Stimulated activated naive CD8-positive, alpha-beta T cell treated with anti-CD3 and anti-CD28 coated beads, Interleukin-15, Interleukin-2, amounts not matched to agents 100 ng/mL and 50 ng/mL, for 24 hours (primary cell): ENCODE measurements around the gene GPR162.
A peak's percentile ranks its signal among the peaks of the same experiment; 100 is the strongest.

Experiments used
- H3K27ac Mint-ChIP-seq: one replicate; pipeline ENCODE4 v1.8.0; 2021; ENCODE audit warnings: mild to moderate bottlenecking, mixed read lengths
- H3K27me3 Mint-ChIP-seq: one replicate; pipeline ENCODE4 v1.8.0; 2021; ENCODE audit warnings: mixed read lengths
- H3K36me3 Mint-ChIP-seq: one replicate; pipeline ENCODE4 v1.8.0; 2021; ENCODE audit warnings: low read depth, mixed read lengths
- H3K4me1 Mint-ChIP-seq: one replicate; pipeline ENCODE4 v1.8.0; 2021; ENCODE audit warnings: low read depth, mixed read lengths
- H3K4me3 Mint-ChIP-seq: one replicate; pipeline ENCODE4 v1.8.0; 2021; ENCODE audit warnings: mild to moderate bottlenecking, mixed read lengths
- H3K9me3 Mint-ChIP-seq: one replicate; pipeline ENCODE4 v1.8.0; 2021; ENCODE audit warnings: mixed read lengths

The GPR162 gene, protein sequence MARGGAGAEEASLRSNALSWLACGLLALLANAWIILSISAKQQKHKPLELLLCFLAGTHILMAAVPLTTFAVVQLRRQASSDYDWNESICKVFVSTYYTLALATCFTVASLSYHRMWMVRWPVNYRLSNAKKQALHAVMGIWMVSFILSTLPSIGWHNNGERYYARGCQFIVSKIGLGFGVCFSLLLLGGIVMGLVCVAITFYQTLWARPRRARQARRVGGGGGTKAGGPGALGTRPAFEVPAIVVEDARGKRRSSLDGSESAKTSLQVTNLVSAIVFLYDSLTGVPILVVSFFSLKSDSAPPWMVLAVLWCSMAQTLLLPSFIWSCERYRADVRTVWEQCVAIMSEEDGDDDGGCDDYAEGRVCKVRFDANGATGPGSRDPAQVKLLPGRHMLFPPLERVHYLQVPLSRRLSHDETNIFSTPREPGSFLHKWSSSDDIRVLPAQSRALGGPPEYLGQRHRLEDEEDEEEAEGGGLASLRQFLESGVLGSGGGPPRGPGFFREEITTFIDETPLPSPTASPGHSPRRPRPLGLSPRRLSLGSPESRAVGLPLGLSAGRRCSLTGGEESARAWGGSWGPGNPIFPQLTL

DNA sequence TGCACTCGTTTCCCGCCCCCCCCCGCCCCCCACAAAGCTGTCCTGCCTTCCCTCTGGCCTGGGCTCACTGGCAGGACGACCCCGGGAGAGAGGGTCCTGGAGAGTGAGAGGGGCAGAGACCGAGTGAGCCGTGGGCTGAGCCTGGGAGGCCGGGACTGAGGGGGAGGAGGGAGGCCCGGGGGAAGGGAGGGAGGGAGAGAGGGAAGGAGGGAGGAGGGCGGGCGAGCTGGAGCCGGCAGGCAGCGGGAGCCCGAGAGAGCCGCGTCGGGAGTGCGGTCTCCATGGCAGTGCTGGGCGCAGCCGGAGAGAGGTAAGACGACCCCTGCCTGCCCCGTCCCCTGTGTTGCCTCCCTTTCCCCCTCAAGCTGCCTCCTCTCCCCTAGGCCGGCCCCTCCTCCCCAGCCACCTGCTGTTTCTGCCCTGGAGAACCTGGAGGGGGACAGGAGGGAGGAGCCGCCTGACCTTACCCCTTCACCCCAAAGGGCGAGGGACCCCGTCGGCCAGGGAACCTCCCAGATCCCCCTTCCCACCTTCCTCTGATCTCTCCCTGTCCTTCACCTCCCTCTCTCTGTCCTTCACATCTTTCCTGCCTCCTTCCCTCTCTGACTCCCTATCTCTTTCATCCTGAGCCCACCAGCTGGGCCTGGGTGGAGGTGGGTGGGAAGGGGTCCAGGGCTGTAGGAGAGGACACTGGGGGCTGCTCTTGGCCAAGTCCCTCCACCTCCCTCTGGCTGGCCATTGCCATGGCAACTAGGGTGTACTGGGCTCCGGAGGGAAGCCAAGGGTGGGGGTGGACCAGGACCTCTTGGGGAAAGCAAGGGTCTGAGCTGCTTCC is at the start of gene GPR162:
TSS of gene GPR162 (plus strand) at position 231 of the 835 bp plus-strand sequence. CDS start 2,078 bp downstream, outside the sequence.
- H3K9me3 Mint-ChIP-seq = no peaks in the 10 kb centered on the region
- H3K27ac Mint-ChIP-seq = no peak within 1 kb of the TSS
- peaks cover 12% of the 10 kb centered on the region for H3K4me1 Mint-ChIP-seq
- peaks cover 57% of the 10 kb centered on the region for H3K27me3 Mint-ChIP-seq
- H3K4me3 Mint-ChIP-seq = peak within 1 kb of the TSS; percentile 7
- no peaks in the 10 kb centered on the region for H3K36me3 Mint-ChIP-seq

DNA sequence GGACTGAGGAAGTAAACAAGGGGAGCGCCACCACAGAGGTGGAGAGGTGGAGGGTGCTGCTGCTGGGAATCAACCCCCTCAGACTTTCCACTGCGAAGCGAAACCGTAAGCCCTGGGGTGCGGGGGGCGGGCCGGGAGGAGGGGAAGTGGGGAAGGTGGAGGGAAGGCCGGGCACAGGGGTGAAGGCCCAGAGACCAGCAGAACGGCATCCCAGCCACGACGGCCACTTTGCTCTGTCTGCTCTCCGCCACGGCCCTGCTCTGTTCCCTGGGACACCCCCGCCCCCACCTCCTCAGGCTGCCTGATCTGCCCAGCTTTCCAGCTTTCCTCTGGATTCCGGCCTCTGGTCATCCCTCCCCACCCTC is 49.3 kb upstream of the GPR162 start, which contains the start of gene LAG3:
TSS of gene LAG3 (plus strand) at position 190 of the 365 bp plus-strand sequence. CDS start 333 bp downstream, outside the sequence.
- Mint-ChIP-seq H3K4me1 (peaks cover 79% of the 10 kb centered on the region), H3K9me3 (no peaks in the 10 kb centered on the region), H3K27ac (peak within 1 kb of the TSS; percentile 93), H3K27me3 (peaks cover 29% of the 10 kb centered on the region), H3K36me3 (peaks cover 49% of the 10 kb centered on the region), H3K4me3 (peak within 1 kb of the TSS; percentile 96)

DNA sequence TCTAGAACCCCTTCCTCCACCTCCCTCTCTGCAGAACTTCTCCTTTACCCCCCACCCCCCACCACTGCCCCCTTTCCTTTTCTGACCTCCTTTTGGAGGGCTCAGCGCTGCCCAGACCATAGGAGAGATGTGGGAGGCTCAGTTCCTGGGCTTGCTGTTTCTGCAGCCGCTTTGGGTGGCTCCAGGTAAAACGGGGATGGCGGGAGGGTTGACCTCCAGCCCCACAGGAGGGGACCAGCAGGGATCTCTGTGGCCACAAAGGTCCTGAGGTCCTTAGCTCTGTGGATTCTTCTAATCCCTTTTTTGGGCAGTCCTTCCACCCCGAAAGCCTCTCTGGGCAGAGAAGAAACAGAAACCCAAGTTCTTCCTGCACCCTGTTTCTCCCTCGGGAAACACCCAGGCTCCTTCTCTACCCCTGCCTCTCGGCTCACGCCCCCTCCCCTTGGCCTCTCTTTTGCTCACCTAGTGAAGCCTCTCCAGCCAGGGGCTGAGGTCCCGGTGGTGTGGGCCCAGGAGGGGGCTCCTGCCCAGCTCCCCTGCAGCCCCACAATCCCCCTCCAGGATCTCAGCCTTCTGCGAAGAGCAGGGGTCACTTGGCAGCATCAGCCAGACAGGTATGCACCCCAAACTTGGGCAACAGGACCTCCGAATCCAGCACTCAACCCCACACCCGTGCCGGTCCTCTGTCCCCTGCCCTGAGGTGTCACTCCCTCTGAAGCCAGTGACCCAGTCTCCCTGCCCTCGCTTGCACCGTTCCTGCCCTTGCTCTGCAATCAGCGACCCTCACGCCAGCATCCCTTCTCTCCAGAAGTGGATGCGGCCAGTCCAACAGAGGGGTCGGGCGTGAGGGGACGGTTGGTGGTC is 48.7 kb upstream of the GPR162 start:
- H3K4me3 Mint-ChIP-seq = peak overlapping the region; percentile 96
- H3K27me3 Mint-ChIP-seq = peaks cover 24% of the 10 kb centered on the region
- H3K27ac Mint-ChIP-seq = peak overlapping the region; percentile 93
- peaks cover 52% of the 10 kb centered on the region for H3K36me3 Mint-ChIP-seq
- no peaks in the 10 kb centered on the region for H3K9me3 Mint-ChIP-seq
- peaks cover 79% of the 10 kb centered on the region for H3K4me1 Mint-ChIP-seq

DNA sequence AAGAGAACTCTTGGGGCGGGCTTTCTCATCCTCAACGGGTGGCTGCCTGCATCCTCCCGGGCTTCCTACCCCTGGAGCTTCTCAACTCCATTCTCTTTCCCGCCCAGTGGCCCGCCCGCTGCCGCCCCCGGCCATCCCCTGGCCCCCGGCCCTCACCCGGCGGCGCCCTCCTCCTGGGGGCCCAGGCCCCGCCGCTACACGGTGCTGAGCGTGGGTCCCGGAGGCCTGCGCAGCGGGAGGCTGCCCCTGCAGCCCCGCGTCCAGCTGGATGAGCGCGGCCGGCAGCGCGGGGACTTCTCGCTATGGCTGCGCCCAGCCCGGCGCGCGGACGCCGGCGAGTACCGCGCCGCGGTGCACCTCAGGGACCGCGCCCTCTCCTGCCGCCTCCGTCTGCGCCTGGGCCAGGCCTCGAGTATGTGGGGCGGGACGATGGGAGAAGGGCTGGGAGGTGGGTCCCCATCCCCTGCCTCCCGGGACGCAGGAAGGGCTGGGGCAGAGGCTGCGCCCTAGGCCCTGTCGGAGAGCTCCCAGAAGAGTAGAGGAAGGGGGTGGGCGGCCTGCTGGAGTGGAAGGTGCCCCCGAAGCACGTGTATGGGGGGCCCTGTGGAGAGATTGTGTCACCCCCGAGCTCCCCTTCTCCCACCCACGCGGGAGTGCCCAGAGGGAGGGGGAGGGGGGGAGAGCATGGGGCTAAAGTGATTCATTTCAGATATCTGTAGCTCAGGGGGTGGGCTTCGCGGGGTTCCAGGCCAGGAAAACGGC is 47.9 kb upstream of the GPR162 start:
- peaks cover 60% of the 10 kb centered on the region for H3K36me3 Mint-ChIP-seq
- no peaks in the 10 kb centered on the region for H3K9me3 Mint-ChIP-seq
- peak overlapping the region; percentile 96 for H3K27ac Mint-ChIP-seq
- H3K27me3 Mint-ChIP-seq = peaks cover 17% of the 10 kb centered on the region
- peak overlapping the region; percentile 96 for H3K4me3 Mint-ChIP-seq
- H3K4me1 Mint-ChIP-seq = peaks cover 81% of the 10 kb centered on the region

DNA sequence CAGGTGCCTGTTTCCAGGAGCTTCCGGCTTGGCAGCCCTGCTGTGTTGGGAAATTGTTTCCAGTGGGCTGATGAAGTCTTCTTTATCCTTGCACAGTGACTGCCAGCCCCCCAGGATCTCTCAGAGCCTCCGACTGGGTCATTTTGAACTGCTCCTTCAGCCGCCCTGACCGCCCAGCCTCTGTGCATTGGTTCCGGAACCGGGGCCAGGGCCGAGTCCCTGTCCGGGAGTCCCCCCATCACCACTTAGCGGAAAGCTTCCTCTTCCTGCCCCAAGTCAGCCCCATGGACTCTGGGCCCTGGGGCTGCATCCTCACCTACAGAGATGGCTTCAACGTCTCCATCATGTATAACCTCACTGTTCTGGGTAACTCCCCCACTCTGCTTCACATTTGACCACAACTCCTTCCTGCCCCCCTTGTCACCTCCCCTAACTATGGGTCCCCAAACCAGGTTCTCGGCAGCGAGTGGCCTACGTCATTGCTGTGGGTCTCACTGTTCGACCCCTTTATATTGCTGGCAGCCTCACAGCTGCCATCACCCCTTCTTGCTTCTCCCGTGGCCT is 47.0 kb upstream of the GPR162 start:
- peak overlapping the region; percentile 96 for H3K27ac Mint-ChIP-seq
- H3K36me3 Mint-ChIP-seq = peaks cover 61% of the 10 kb centered on the region
- H3K4me3 Mint-ChIP-seq = peak overlapping the region; percentile 95
- peaks cover 81% of the 10 kb centered on the region for H3K4me1 Mint-ChIP-seq
- H3K27me3 Mint-ChIP-seq = peaks cover 11% of the 10 kb centered on the region
- no peaks in the 10 kb centered on the region for H3K9me3 Mint-ChIP-seq

DNA sequence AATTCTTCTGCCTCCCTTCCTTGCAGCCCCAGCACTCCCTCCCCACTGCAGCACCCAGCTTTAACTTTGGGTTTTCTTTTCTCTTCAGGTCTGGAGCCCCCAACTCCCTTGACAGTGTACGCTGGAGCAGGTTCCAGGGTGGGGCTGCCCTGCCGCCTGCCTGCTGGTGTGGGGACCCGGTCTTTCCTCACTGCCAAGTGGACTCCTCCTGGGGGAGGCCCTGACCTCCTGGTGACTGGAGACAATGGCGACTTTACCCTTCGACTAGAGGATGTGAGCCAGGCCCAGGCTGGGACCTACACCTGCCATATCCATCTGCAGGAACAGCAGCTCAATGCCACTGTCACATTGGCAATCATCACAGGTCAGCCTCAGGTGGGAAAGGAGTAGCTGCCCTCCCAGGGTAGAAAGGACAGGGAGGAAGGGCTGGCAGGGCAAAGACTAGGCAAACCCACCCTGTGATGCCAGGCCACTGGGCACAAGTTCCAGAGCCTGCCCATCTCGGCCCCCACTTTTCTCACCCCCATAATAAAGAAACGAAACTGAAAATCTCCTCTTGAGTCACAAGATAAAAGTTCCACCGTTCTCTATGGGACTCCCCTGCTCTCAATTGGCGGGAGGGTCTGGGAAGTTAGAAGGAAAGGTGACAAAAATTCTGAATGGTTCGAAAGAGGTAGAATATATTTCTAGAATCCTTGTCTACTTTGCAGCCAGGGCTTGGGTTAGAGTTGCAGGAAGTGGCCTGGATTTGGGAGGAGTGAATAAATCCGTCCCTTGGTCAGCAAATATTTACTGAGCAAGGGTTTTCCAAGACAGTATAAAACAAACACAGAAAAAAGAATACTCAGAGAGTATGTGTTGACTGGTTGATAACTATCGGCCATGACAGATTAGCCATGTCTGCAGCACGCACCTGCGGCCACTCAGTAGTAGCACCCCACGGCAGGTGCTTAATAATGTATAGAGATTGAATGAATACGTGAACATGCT is 46.1 kb upstream of the GPR162 start:
- Mint-ChIP-seq H3K4me3 (peak overlapping the region; percentile 95), H3K4me1 (peaks cover 84% of the 10 kb centered on the region), H3K9me3 (no peaks in the 10 kb centered on the region), H3K36me3 (peaks cover 61% of the 10 kb centered on the region), H3K27me3 (peaks cover 11% of the 10 kb centered on the region), H3K27ac (peak overlapping the region; percentile 96)

DNA sequence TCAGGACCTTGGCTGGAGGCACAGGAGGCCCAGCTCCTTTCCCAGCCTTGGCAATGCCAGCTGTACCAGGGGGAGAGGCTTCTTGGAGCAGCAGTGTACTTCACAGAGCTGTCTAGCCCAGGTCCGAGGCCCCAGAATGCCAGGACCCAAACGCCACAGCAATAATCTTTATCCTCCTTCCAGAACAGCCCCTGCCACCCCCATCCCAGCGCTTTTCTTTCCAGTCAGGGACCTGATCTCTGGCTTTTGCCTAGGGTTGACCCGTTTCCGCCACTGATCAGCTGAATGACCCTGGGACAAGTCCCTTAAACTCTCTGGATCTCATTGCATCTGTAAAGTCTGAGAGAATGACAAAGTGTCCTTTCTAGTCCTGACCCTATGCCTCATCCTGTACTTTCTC is 44.2 kb upstream of the GPR162 start:
- Mint-ChIP-seq H3K9me3 (no peaks in the 10 kb centered on the region), H3K4me1 (peaks cover 86% of the 10 kb centered on the region), H3K27me3 (peaks cover 11% of the 10 kb centered on the region), H3K36me3 (peaks cover 53% of the 10 kb centered on the region), H3K4me3 (peak overlapping the region; percentile 77), H3K27ac (peak overlapping the region; percentile 42)

DNA sequence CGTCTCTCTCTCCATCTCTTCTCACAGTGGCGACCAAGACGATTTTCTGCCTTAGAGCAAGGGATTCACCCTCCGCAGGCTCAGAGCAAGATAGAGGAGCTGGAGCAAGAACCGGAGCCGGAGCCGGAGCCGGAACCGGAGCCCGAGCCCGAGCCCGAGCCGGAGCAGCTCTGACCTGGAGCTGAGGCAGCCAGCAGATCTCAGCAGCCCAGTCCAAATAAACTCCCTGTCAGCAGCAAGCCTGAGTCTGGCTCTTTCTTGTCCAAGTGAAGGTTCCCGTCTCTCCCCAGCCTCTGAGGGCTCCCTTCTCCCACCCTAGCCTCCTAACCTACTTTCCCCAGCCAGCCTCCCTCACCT is 43.4 kb upstream of the GPR162 start:
- H3K4me1 Mint-ChIP-seq = peaks cover 91% of the 10 kb centered on the region
- peaks cover 11% of the 10 kb centered on the region for H3K27me3 Mint-ChIP-seq
- H3K9me3 Mint-ChIP-seq = no peaks in the 10 kb centered on the region
- H3K4me3 Mint-ChIP-seq = peak overlapping the region; percentile 77
- H3K36me3 Mint-ChIP-seq = peaks cover 51% of the 10 kb centered on the region
- peak overlapping the region; percentile 91 for H3K27ac Mint-ChIP-seq

DNA sequence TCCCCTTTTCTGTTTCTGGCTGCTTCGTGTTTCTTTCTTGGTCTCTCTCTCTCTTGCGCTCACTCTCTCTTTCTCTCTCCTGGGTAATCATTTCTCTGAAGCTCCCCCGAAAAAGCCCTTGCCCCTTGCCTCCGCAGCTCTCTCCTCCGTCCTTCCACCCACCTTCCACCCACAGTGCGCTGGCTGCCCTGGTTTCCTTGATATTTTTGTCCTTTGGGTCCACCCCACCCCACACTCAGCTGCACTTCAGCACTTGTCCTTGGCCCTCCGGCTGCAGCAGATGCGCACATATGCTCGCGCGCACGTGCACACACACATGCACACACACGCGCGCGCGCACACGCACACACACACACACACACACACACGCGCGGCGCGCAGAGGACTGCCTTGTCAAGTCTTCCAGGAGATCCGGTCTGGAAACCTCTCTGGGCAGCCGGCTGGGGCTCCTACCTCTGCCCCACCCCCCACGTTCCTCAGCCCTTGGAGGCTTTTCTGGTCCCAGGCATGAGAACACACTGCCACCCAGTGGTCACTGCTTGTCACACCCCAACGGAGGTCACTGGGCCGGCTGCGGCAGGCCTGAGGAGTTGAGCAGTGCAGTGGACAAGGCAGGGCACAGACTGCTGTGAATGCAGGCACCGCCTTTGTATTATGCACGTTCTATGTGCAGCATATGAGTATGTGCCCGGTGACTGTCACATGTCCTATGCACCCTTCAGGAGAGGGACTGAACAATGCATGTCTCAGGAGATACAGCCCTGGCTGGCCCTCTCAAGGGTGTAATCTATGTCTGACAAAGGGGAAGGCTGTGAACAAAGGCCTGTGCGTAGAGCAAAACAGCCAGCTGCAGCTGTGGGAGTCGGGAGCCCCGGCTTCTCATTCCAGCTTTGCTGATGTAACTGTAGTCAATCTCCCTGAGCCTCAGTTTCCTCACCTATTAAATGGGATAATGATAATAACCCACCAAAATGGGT is 42.8 kb upstream of the GPR162 start:
- peaks cover 96% of the 10 kb centered on the region for H3K4me1 Mint-ChIP-seq
- H3K27ac Mint-ChIP-seq = peak overlapping the region; percentile 91
- peaks cover 49% of the 10 kb centered on the region for H3K36me3 Mint-ChIP-seq
- H3K27me3 Mint-ChIP-seq = peaks cover 11% of the 10 kb centered on the region
- peak overlapping the region; percentile 77 for H3K4me3 Mint-ChIP-seq
- H3K9me3 Mint-ChIP-seq = no peaks in the 10 kb centered on the region

DNA sequence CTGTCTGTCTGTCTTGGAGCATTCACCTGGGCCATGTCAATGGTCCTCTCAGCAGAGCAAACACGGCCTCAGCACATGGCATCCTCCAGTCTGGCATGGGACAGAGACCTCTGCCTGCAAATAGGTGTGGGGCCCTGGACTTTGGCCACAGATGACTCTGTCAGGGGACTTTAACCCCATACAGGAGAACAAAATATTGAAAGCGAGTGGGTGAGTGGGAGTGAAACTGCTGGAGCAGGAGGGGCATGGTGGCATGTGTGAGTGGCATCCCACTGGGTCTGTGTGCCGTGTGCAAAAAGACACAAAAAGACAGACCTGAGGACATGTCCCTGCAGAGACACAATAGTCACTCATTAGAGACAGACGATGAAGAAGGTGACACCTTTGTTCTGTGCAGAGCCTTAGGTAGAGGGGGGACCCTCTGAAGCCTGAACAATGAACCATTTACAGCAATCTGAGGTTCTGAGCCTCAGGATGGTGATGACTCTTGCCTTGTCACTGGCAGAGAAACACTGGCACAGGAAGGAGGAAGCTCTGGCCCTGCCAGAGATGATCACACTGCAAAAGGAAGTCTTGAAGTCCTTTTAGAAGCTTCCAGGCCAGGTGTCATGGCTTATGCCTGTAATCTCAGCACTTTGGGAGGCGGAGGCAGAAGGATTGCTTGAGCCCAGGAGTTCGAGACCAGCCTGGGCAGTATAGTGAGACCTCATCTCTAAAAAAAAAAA is 41.8 kb upstream of the GPR162 start:
- H3K4me1 Mint-ChIP-seq = peaks cover 98% of the 10 kb centered on the region
- peaks cover 40% of the 10 kb centered on the region for H3K36me3 Mint-ChIP-seq
- peak overlapping the region; percentile 91 for H3K27ac Mint-ChIP-seq
- peaks cover 6% of the 10 kb centered on the region for H3K27me3 Mint-ChIP-seq
- H3K9me3 Mint-ChIP-seq = no peaks in the 10 kb centered on the region
- H3K4me3 Mint-ChIP-seq = peak overlapping the region; percentile 77

DNA sequence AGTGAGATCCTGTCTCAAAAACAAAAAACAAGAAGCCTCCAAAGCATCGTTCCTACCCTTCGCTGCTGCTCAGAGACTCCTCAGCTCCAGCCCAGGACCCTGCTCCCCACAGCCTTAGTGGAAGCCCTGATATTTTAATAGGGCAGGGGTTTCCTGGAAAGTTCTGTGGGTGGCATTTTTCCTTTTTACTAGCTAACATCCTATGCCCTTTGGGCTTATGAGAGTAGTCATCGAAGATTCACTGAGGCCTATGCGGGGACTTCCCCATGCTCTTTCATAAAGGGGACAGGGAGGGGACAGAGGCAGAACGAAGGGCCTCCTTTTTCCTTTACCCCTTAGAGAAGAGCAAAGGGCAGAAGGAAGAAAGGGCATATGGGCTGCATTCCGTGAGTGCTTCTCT is 41.0 kb upstream of the GPR162 start:
- Mint-ChIP-seq H3K4me3 (peak overlapping the region; percentile 68), H3K9me3 (no peaks in the 10 kb centered on the region), H3K27me3 (peaks cover 6% of the 10 kb centered on the region), H3K27ac (peak overlapping the region; percentile 91), H3K4me1 (peaks cover 97% of the 10 kb centered on the region), H3K36me3 (peaks cover 33% of the 10 kb centered on the region)
